ENCODE results near the gene RBPJ.

Gene RBPJ

GRCh38 chr4:26476545-26476944, 155.7 kb downstream of the RBPJ start:
- TF ChIP-seq CTCF (conservative IDR thresholded peaks at IDR 0.05; ENCODE audit: low read length) (no peak), EZH2phosphoT487 (IDR thresholded peaks at IDR 0.05; ENCODE audit: borderline replicate concordance) (no peak)
- Histone ChIP-seq H3K27me3 (ENCODE audit: insufficient read depth, low read length, poor library complexity, severe bottlenecking) (no peaks in the 10 kb centered on the region), H3K9me2 (replicated peaks; ENCODE audit: low read depth, low read length) (no peaks in the 10 kb centered on the region)

GRCh38 chr4:26478330-26478729, 157.5 kb downstream of the RBPJ start:
- no peaks in the 10 kb centered on the region for H3K9me2 ChIP-seq (replicated peaks; ENCODE audit: low read depth, low read length)
- H3K4me3 ChIP-seq (ENCODE audit: low read length, poor library complexity, severe bottlenecking), result no peak overlapping the region
- no peaks in the 10 kb centered on the region for H3K9me3 ChIP-seq (ENCODE audit: insufficient read depth, low read depth, low read length)
- H3K79me2 ChIP-seq (ENCODE audit: insufficient read depth, low read length), result no peaks in the 10 kb centered on the region
- no peaks in the 10 kb centered on the region for H4K20me1 ChIP-seq (ENCODE audit: insufficient read depth, low read length, poor library complexity, severe bottlenecking)
- H3K36me3 ChIP-seq (ENCODE audit: insufficient read depth, low read length), result no peaks in the 10 kb centered on the region
- TF ChIP-seq EZH2phosphoT487 (IDR thresholded peaks at IDR 0.05; ENCODE audit: borderline replicate concordance), result no peak
- TF ChIP-seq CTCF (conservative IDR thresholded peaks at IDR 0.05; ENCODE audit: low read length), result no peak
- no peaks in the 10 kb centered on the region for H3F3A ChIP-seq (ENCODE audit: low read depth)
- no peak overlapping the region for H3K4me2 ChIP-seq (ENCODE audit: low read depth, low read length, poor library complexity, severe bottlenecking)
- no peaks in the 10 kb centered on the region for H3K27me3 ChIP-seq (ENCODE audit: insufficient read depth, low read length, poor library complexity, severe bottlenecking)
- H3K9ac ChIP-seq (ENCODE audit: low read depth, low read length, poor library complexity, severe bottlenecking), result no peak overlapping the region
- H2AFZ ChIP-seq (ENCODE audit: low read length), result no peak overlapping the region
- no peaks in the 10 kb centered on the region for H3K4me1 ChIP-seq (ENCODE audit: insufficient read depth, low read length, poor library complexity, severe bottlenecking)

More at GRCh38 chr4:26476545-26476944, 155.7 kb downstream of the RBPJ start:
- no peak overlapping the region for H3K9ac ChIP-seq (ENCODE audit: low read depth, low read length, poor library complexity, severe bottlenecking)
- no peaks in the 10 kb centered on the region for H3F3A ChIP-seq (ENCODE audit: low read depth)
- no peak overlapping the region for H2AFZ ChIP-seq (ENCODE audit: low read length)
- H3K4me2 ChIP-seq (ENCODE audit: low read depth, low read length, poor library complexity, severe bottlenecking), result no peak overlapping the region
- no peaks in the 10 kb centered on the region for H3K4me1 ChIP-seq (ENCODE audit: insufficient read depth, low read length, poor library complexity, severe bottlenecking)
- no peaks in the 10 kb centered on the region for H4K20me1 ChIP-seq (ENCODE audit: insufficient read depth, low read length, poor library complexity, severe bottlenecking)
- no peaks in the 10 kb centered on the region for H3K9me3 ChIP-seq (ENCODE audit: insufficient read depth, low read depth, low read length)
- H3K36me3 ChIP-seq (ENCODE audit: insufficient read depth, low read length), result no peaks in the 10 kb centered on the region
- no peaks in the 10 kb centered on the region for H3K79me2 ChIP-seq (ENCODE audit: insufficient read depth, low read length)
- no peak overlapping the region for H3K4me3 ChIP-seq (ENCODE audit: low read length, poor library complexity, severe bottlenecking)

GRCh38 chr4:26482508-26483462, 162.0 kb downstream of the RBPJ start:
- no peak overlapping the region for H2AFZ ChIP-seq (ENCODE audit: low read length)
- H3F3A ChIP-seq (ENCODE audit: low read depth), result no peaks in the 10 kb centered on the region
- no peak overlapping the region for H3K4me2 ChIP-seq (ENCODE audit: low read depth, low read length, poor library complexity, severe bottlenecking)
- H3K36me3 ChIP-seq (ENCODE audit: insufficient read depth, low read length), result no peaks in the 10 kb centered on the region
- no peaks in the 10 kb centered on the region for H3K79me2 ChIP-seq (ENCODE audit: insufficient read depth, low read length)
- no peak overlapping the region for H3K9ac ChIP-seq (ENCODE audit: low read depth, low read length, poor library complexity, severe bottlenecking)
- H4K20me1 ChIP-seq (ENCODE audit: insufficient read depth, low read length, poor library complexity, severe bottlenecking), result no peaks in the 10 kb centered on the region
- no peaks in the 10 kb centered on the region for H3K9me2 ChIP-seq (replicated peaks; ENCODE audit: low read depth, low read length)
- no peak overlapping the region for H3K4me3 ChIP-seq (ENCODE audit: low read length, poor library complexity, severe bottlenecking)
- H3K4me1 ChIP-seq (ENCODE audit: insufficient read depth, low read length, poor library complexity, severe bottlenecking), result no peaks in the 10 kb centered on the region
- no peak for TF ChIP-seq EZH2phosphoT487 (IDR thresholded peaks at IDR 0.05; ENCODE audit: borderline replicate concordance)
- TF ChIP-seq CTCF (conservative IDR thresholded peaks at IDR 0.05; ENCODE audit: low read length), result no peak
- no peaks in the 10 kb centered on the region for H3K9me3 ChIP-seq (ENCODE audit: insufficient read depth, low read depth, low read length)
- no peaks in the 10 kb centered on the region for H3K27me3 ChIP-seq (ENCODE audit: insufficient read depth, low read length, poor library complexity, severe bottlenecking)

All from Loucy (cell line).